Astrocyte (in vitro differentiated cells and primary cell): Measurements from ENCODE around the gene MPO. TPM values are rescaled to one million over a fixed set of nuclear protein-coding genes. Genes with fewer than 3 reads are reported as not detected.

Experiments used
- DNase-seq: peaks from one replicate; pipeline ENCODE4 v3.0.0-alpha.2; 2010; ENCODE audit warnings: low read depth
- FAIRE-seq: peaks from 2 replicates; lab custom pipeline; 2011; peaks lifted over from hg19 to GRCh38; lab: Jason Lieb, UNC
- H2AFZ ChIP-seq: 2 replicates; pipeline ENCODE4 v1.6.0; 2012; ENCODE audit warnings: low read depth, low read length, inconsistent platforms
- H3K27ac ChIP-seq: 2 replicates; pipeline ENCODE4 v1.5.1; 2011; ENCODE audit warnings: low read depth, low read length, inconsistent platforms
- H3K27me3 ChIP-seq: 2 replicates; pipeline ENCODE4 v1.6.0; 2011; ENCODE audit warnings: low read length, inconsistent platforms; ENCODE audit not compliant: insufficient read depth
- H3K36me3 ChIP-seq: 2 replicates; pipeline ENCODE4 v1.5.1; 2011; ENCODE audit warnings: low read length, inconsistent platforms; ENCODE audit not compliant: insufficient read depth
- H3K4me1 ChIP-seq: 2 replicates; pipeline ENCODE4 v1.5.1; 2011; ENCODE audit warnings: low read length, inconsistent platforms; ENCODE audit not compliant: insufficient read depth
- H3K4me2 ChIP-seq: 2 replicates; pipeline ENCODE4 v1.6.0; 2012; ENCODE audit warnings: low read length, inconsistent platforms
- H3K4me3 ChIP-seq: 2 replicates; pipeline ENCODE4 v1.5.1; 2011; ENCODE audit warnings: low read depth, mild to moderate bottlenecking, low read length, inconsistent platforms; ENCODE audit not compliant: insufficient read depth
- H3K79me2 ChIP-seq: 2 replicates; pipeline ENCODE4 v1.6.0; 2012; ENCODE audit warnings: mild to moderate bottlenecking, low read length, inconsistent platforms; ENCODE audit not compliant: insufficient read depth
- H3K9ac ChIP-seq: 2 replicates; pipeline ENCODE4 v1.6.0; 2012; ENCODE audit warnings: mild to moderate bottlenecking, low read length, inconsistent platforms
- H3K9me3 ChIP-seq: 2 replicates; pipeline ENCODE4 v1.5.1; 2012; ENCODE audit warnings: low read depth, mild to moderate bottlenecking, low read length, inconsistent platforms; ENCODE audit not compliant: insufficient read depth
- H4K20me1 ChIP-seq: 2 replicates; pipeline ENCODE4 v1.6.0; 2012; ENCODE audit warnings: low read length, inconsistent platforms; ENCODE audit not compliant: insufficient read depth
- H3K27ac Mint-ChIP-seq: one replicate; pipeline ENCODE4 v1.8.0; 2021; ENCODE audit warnings: mild to moderate bottlenecking, mixed read lengths; ENCODE audit not compliant: unreplicated experiment
- H3K27me3 Mint-ChIP-seq: one replicate; pipeline ENCODE4 v1.8.0; 2021; ENCODE audit warnings: low read depth, mixed read lengths; ENCODE audit not compliant: unreplicated experiment
- H3K36me3 Mint-ChIP-seq: one replicate; pipeline ENCODE4 v1.8.0; 2021; ENCODE audit warnings: low read depth, mixed read lengths; ENCODE audit not compliant: unreplicated experiment
- H3K4me1 Mint-ChIP-seq: one replicate; pipeline ENCODE4 v1.8.0; 2021; ENCODE audit warnings: low read depth, mixed read lengths; ENCODE audit not compliant: unreplicated experiment
- H3K4me3 Mint-ChIP-seq: one replicate; pipeline ENCODE4 v1.8.0; 2021; ENCODE audit warnings: mild to moderate bottlenecking, moderate library complexity, mixed read lengths; ENCODE audit not compliant: unreplicated experiment
- H3K9me3 Mint-ChIP-seq: one replicate; pipeline ENCODE4 v1.8.0; 2021; ENCODE audit warnings: mild to moderate bottlenecking, mixed read lengths; ENCODE audit not compliant: unreplicated experiment
- CTCF ChIP-seq: IDR thresholded peaks from 2 replicates; pipeline ENCODE4 v1.5.1; 2011; ENCODE audit warnings: low read depth, mild to moderate bottlenecking, inconsistent platforms, low read length, moderate library complexity; ENCODE audit not compliant: insufficient read depth
- EZH2 ChIP-seq: IDR thresholded peaks from 2 replicates; pipeline ENCODE4 v1.6.1; 2012; ENCODE audit warnings: mild to moderate bottlenecking, low read length, inconsistent platforms; ENCODE audit not compliant: insufficient read depth
- total RNA-seq: library from RNA; stranded (reverse); gene quantifications from 2 replicates; pipeline ENCODE4 v1.2.1, GENCODE V29; 2021

MPO gene
- total RNA-seq, 1 donor from 2014 or later: not detected

GRCh38 chr17:58314706-58315015 lies 33.9 kb upstream of the MPO start:
- no peaks in the 10 kb centered on the region for H3K9me3 ChIP-seq
- H3K4me1 ChIP-seq: no peaks in the 10 kb centered on the region
- Mint-ChIP-seq H3K27ac (no peak overlapping the region), H3K36me3 (no peaks in the 10 kb centered on the region), H3K9me3 (peaks cover 2% of the 10 kb centered on the region), H3K4me3 (no peak overlapping the region), H3K27me3 (peaks cover 24% of the 10 kb centered on the region), H3K4me1 (no peaks in the 10 kb centered on the region)
- no peak overlapping the region for H3K4me3 ChIP-seq
- H3K79me2 ChIP-seq: no peaks in the 10 kb centered on the region
- TF ChIP-seq EZH2 (no peak), CTCF (no peak)
- no peak for DNase-seq
- H3K27me3 ChIP-seq: no peaks in the 10 kb centered on the region
- no peak for FAIRE-seq
- H4K20me1 ChIP-seq: no peaks in the 10 kb centered on the region
- H3K4me2 ChIP-seq: no peak overlapping the region
- H3K9ac ChIP-seq: no peak overlapping the region
- H3K27ac ChIP-seq: no peak overlapping the region
- no peaks in the 10 kb centered on the region for H3K36me3 ChIP-seq
- no peak overlapping the region for H2AFZ ChIP-seq

- H3K4me2 ChIP-seq: no peak overlapping the region
- no peaks in the 10 kb centered on the region for H3K4me1 Mint-ChIP-seq
- FAIRE-seq (no peak), DNase-seq (no peak)
- no peak overlapping the region for H2AFZ ChIP-seq
- no peak overlapping the region for H3K9ac ChIP-seq
- no peak overlapping the region for H3K4me3 ChIP-seq
- H3K79me2 ChIP-seq: no peaks in the 10 kb centered on the region
- no peak overlapping the region for H3K4me3 Mint-ChIP-seq
- no peaks in the 10 kb centered on the region for H3K36me3 Mint-ChIP-seq
- no peaks in the 10 kb centered on the region for H3K36me3 ChIP-seq
- H3K27ac Mint-ChIP-seq: no peak overlapping the region
- no peaks in the 10 kb centered on the region for H3K9me3 ChIP-seq
- no peaks in the 10 kb centered on the region for H4K20me1 ChIP-seq
- no peaks in the 10 kb centered on the region for H3K4me1 ChIP-seq
- peaks cover 28% of the 10 kb centered on the region for H3K27me3 Mint-ChIP-seq
- H3K27ac ChIP-seq: no peak overlapping the region
- no peak for TF ChIP-seq EZH2
- no peak for TF ChIP-seq CTCF
- H3K27me3 ChIP-seq: no peaks in the 10 kb centered on the region
- peaks cover 2% of the 10 kb centered on the region for H3K9me3 Mint-ChIP-seq
These were observed 33.3 kb upstream of the MPO start for GRCh38 chr17:58313815-58314705.

- H3K9me3 ChIP-seq: no peaks in the 10 kb centered on the region
- no peaks in the 10 kb centered on the region for H3K27me3 ChIP-seq
- H3K4me3 Mint-ChIP-seq: no peak overlapping the region
- no peak for TF ChIP-seq EZH2
- no peak for TF ChIP-seq CTCF
- no peaks in the 10 kb centered on the region for H3K36me3 Mint-ChIP-seq
- peaks cover 2% of the 10 kb centered on the region for H3K9me3 Mint-ChIP-seq
- H2AFZ ChIP-seq: no peak overlapping the region
- no peak overlapping the region for H3K27ac Mint-ChIP-seq
- no peaks in the 10 kb centered on the region for H3K4me1 Mint-ChIP-seq
- no peak overlapping the region for H3K4me2 ChIP-seq
- DNase-seq: no peak
- H3K27me3 Mint-ChIP-seq: peaks cover 31% of the 10 kb centered on the region
- no peaks in the 10 kb centered on the region for H4K20me1 ChIP-seq
- no peak overlapping the region for H3K27ac ChIP-seq
- no peak for FAIRE-seq
- H3K79me2 ChIP-seq: no peaks in the 10 kb centered on the region
- no peaks in the 10 kb centered on the region for H3K36me3 ChIP-seq
- H3K4me3 ChIP-seq: no peak overlapping the region
- H3K4me1 ChIP-seq: no peaks in the 10 kb centered on the region
- no peak overlapping the region for H3K9ac ChIP-seq
These were observed 32.1 kb upstream of the MPO start for GRCh38 chr17:58312829-58313228.
